GM18505 (cell line): ENCODE results near the gene NOP14.
A peak's percentile ranks its signal among the peaks of the same experiment; 100 is the strongest.
"Not testable (repeated sequence)": the region's sequence is repeated elsewhere in the genome, so short reads cannot be mapped to it uniquely, and the experiment has no call there.

Experiments used
- ATAC-seq: cut with Tn5 transposase; IDR thresholded peaks from one replicate; pipeline ENCODE4 v1.9.1; 2021; ENCODE audit not compliant: unreplicated experiment
- POLR2A ChIP-seq: IDR thresholded peaks from 4 replicates; pipeline ENCODE4 v1.6.1; 2011; ENCODE audit warnings: borderline replicate concordance; ENCODE audit not compliant: insufficient read depth, insufficient read length; ENCODE audit errors: extremely low read depth

NOP14 gene

DNA sequence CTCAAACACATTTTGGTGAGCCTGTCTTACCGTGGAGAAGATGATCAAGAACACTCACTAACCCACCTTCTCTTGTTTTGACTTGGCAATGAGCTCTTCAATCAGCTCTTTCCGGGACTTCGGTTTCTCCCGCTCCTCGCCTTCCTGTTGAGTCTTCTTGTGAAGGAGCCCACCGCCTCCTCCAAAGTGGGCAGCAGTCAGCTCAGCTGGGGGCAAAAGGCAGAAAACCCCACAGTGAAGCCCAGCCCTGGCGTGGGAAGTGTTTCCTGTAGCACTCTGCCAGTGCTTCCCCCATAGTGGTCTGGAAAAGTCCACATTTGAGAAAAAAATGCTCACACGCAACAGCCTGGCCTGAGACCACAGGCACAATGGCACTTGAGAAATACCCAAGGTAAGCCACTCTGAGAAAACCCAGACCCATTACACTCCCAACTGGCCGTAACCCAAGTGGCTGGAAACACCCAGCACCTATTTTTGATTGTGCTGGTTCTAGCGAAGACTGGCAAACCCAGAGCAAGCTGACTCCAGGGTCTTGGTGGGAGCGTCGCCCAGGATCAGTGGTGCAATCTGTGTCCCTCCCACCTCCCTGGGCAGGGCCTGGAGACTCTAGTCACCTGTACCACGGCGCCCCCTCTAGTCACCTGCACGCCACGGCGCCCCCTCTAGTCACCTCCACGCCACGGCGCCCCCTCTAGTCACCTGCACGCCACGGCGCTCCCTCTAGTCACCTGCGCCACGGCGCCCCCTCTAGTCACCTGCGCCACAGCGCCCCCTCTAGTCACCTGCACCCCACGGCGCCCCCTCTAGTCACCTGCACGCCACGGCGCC, 8.6 kb downstream of the NOP14 start:
- ATAC-seq: no peak
- TF ChIP-seq POLR2A: no peak

DNA sequence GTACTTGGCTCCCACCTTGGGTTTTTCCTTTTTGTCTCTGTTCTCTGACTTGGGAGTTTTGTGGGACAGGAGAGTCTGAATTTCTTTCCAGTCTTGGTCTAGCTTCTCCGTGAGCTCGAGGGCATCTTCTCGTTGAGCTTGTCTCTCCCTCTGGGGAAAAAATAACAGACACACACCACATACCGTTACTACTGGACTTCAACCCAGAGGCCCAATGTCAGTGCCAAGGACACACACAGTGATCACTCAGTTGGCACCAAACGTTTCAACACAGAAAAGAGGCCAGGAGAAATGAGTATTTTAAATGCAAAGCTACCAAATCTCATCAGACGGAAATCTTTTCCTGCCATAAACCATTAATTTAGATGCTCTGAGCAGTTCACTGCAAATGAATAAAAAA, 9.7 kb downstream of the NOP14 start:
- TF ChIP-seq POLR2A: no peak
- ATAC-seq: no peak

DNA sequence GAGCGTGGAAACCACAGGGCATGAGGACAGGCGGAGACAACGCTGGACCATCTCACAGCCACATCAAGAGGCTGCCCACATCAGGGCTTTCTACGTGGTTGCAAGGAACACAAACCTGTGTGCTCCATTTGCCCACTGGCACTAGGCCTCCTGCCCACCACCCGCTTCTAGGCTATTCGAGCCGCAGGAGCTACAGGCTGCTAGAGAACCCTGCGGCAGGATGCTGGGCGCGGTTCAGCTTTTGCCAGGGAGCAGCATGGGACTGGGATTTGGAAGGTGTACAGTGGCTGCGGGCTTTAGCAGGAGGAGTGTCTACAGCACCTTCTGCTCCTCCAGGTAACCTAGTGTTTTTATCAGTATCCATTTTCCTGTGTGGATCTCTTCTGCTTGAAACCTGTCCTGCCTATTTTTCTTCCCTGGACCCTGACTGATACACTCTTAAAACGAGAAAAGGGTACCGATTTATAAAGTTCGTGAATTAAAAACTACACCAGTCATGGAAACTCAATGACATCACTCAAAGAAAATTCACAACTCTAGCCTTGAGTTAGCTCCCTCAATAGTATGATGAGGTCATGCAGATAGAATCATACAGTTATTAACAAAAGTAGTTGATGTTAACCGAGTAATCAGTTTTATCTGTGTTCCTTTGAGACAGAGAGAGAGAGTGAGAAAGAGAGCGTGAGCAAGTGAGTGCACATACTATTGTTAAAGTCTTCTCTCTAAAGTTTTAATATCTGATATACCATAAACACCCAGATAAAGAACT, 12.8 kb downstream of the NOP14 start:
- TF ChIP-seq POLR2A: no peak
- no peak for ATAC-seq

DNA sequence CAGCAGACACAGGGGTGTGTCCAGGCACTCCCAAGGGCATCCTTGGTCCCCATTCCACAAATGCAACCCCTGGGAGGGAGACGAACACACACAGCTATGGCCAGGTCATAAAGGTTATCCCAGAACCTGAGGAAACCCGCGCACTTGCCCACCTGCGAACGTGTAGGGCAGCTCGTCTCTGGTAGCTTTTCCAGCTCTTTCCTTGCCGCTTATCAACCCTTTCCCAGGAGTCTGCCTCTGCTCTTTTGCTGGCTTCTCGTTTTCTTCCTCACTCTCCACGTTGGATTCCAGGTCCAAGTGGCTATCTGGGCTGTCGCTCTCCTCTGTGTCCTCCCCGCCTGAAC, 13.5 kb downstream of the NOP14 start:
- ATAC-seq: no peak
- TF ChIP-seq POLR2A: no peak

DNA sequence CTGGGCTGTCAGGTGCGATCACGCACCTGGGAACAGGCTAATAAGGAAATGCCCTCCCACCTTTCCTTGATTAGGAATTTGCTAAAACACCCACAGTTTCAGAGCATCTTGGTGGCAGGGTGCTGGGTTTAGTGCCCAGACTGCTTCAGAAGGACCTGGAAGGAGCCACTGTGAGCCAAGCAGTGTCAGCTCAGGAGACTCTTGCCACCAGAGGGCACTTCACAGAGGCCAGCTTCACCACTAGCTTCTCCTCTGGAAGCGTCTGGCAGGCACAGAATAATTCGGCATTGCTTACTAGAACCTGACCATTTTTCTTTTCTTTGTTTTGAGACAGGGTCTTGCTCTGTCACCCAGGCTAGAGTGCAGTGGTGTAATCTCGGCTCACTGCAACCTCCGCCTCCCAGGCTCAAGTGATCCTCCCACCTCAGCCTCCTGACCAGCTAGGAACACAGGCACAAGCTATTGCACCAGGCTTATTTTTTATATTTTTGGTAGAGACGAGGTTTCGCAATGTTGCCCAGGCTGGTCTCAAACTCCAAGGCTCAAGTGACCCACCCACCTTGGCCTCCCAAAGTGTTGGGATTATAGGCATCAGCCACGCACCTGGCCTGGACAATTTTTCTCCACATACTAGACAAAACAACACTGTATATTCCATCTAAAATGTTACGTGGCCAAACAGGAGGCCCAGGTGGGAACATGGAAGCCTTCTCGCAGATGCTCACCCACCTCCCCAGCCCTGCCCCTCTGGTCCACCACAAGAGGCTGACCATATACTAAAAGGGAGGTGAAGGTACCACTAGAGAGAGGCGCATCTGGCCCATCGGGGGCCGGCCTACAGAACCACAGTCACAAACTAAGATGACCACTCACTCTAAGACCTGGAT, 14.1 kb downstream of the NOP14 start:
- no peak for TF ChIP-seq POLR2A
- ATAC-seq: no peak

DNA sequence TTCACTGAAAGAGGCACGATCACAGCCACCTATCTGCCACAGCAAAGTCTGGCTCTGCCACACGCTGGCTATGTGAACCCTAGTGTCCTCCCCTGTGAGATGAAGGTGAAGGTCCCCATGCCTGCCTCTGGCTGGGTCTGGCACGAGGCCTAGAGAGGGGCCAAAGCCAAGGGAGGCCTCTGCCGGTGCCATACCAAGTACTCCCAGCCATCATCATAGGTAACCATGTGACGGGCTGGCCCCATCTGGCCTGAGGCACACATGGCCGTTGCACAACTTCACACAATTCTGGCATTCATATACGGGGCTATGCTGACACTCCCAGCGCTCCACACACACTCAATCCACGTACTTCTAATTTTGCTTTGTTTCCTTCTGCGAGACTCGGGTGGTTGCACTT, 15.3 kb downstream of the NOP14 start:
- no peak for ATAC-seq
- TF ChIP-seq POLR2A: no peak

DNA sequence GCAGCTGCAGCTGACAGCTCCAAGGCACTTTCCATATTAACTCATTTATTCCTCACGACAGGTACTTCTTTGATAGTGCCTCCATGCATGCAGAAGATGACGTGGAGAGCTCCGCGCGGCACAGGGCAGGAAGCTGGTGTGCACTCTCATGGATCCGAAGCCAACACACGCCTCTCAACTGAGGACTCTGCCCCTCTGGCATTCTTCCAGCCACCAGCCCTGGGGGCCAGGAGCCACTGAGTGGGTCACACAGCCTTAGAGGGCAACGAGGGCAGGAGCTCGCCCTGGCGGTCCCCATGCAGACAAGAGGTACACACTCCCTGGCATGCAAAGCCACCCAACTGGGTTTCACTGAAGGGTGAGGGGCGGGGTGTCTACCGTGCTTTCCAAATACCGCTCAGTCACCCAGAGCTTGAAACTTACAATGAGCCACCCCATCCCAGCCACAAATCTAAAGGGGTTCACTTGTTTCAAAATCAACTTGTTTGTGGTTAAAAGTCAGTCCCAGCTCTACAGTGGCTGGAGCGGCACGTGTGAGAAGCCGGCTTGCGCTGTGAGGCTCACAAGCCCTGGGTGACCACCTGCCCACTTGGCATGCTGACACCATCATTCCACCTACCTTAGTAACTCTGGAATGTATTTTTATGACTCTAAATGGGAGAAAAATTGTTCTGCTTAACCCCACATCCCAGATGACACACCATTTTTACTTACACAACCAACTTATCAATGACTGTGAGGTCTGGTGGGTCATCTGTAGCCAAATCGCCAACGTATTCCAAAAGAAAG, 16.2 kb downstream of the NOP14 start:
- no peak for ATAC-seq
- TF ChIP-seq POLR2A: no peak

DNA sequence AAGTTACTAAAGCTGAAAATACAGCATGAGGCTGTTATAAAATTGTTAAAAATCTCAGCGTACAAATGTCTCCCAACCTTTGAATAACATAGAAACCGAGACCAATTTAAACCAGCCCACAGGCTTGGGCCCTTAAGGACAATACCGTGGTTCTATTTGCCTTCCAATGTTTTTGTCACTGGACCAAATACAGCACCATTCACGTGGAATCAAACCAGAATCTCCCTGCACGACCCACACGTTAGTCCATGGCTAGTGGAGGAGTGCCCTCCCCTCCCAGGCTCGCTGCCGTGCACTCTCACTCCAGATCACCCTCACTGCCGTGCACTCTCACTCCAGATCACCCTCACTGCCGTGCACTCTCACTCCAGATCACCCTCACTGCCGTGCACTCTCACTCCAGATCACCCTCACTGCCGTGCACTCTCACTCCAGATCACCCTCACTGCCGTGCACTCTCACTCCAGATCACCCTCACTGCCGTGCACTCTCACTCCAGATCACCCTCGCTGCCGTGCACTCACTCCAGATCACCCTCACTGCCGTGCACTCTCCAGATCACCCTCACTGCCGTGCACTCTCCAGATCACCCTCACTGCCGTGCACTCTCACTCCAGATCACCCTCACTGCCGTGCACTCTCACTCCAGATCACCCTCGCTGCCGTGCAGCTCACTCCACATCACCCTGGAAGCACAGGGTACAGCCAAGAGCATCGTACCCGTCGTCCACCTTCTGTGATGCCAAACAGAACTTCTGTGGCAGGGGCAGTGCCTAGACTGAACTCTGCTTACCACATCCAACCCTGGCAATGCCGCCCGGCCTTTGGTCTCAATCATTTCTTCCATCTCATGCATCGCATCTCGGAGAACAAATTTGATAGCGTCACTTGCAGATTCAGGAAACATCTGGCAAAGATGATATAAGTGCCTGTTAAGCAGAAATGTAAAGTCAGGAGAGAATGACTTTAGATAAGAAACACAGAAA, 17.3 kb downstream of the NOP14 start:
- not testable (repeated sequence) for ATAC-seq

DNA sequence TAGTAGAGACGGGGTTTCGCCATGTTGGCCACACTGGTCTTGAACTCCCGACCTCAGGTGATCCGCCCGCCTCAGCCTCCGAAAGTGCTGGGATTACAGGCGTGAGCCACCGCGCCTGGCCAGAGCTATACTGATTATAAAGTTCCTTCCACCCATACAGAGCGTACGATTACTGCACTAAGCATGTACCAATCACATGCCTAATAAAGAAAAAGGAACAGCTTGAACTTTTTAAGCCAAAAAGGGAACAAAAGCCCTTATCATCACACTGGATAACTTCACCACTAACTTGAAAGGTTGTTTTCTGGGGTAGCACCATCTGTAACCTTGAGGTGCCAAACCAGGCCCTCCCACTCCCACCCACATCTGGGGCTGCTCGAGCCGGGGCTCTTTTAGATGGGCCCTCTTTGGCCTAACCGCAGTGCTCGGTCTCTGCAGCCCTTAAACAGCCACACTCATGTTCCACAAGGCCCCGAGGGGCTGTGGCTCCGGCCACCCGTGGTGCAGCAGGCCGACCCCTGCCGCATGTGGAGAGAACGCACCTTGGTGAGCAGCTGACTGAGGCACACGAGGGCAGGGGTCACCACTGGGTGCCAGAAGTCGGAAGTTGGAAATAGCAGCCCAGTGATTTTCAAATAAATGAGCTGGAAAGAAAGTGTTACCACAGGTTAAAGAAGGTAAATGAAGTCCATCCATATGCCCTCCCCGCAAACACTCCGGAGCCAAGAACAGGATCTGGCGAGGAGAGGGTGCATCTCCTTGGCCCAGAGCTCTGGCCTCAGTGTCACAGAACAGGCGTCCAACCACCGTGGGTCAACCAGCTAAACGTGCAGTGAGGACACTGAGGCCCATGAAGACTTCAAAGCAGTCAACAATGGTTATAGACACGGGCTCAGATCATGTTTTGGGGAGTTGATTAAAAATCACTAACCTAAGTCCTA, 18.4 kb downstream of the NOP14 start:
- no peak for TF ChIP-seq POLR2A
- ATAC-seq: no peak

DNA sequence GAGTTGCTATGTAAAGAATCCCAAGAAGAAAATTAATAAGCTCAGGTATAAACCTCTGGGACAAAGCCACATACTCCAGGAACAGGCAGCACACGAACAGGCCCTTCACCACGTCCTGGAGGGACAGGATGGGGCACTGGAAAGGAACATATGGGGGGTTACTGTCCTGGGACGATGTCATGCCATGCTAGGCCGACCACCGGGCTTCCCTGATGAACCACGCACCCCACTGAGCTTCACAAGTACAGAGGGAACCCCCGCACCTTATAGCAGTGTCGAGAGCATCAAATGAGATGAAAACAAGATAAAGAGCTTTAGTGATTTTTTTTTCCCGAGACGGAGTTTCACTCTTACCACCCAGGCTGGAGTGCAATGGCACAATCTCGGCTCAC, 19.1 kb downstream of the NOP14 start:
- no peak for ATAC-seq
- TF ChIP-seq POLR2A: peak; percentile 29
